ENCODE results near the gene TELO2. TPM values are rescaled to one million over a fixed set of nuclear protein-coding genes. Genes with fewer than 3 reads are reported as not detected.
"Not testable (repeated sequence)": the region's sequence is repeated elsewhere in the genome, so short reads cannot be mapped to it uniquely, and the experiment has no call there.

Gene TELO2
- total RNA-seq, 1 donor from 2014 or later = 17.7 TPM

- no peak for DNase-seq
- Histone ChIP-seq H3K36me3 (peaks cover 22% of the 10 kb centered on the region), H3K27me3 (ENCODE audit: low read depth) (no peaks in the 10 kb centered on the region), H3K9me3 (replicated peaks) (no peaks in the 10 kb centered on the region), H3K4me1 (peaks cover 19% of the 10 kb centered on the region), H3K27ac (replicated peaks) (no peak overlapping the region), H3K4me3 (no peak overlapping the region)
- no peak for TF ChIP-seq CTCF (IDR thresholded peaks at IDR 0.05; ENCODE audit: borderline replicate concordance)
- intact Hi-C loops (cut with micrococcal nuclease) = no loop called here
These were observed 28.1 kb upstream of the TELO2 start for GRCh38 chr16:1464894-1465566.

GRCh38 chr16:1465567-1465915 is 27.6 kb upstream of the TELO2 start:
- no peak for TF ChIP-seq CTCF (IDR thresholded peaks at IDR 0.05; ENCODE audit: borderline replicate concordance)
- intact Hi-C loops (cut with micrococcal nuclease) = no loop called here
- peaks cover 17% of the 10 kb centered on the region for H3K36me3 ChIP-seq
- no peak for DNase-seq
- no peaks in the 10 kb centered on the region for H3K9me3 ChIP-seq (replicated peaks)
- no peak overlapping the region for H3K4me3 ChIP-seq
- H3K4me1 ChIP-seq = peaks cover 24% of the 10 kb centered on the region
- no peak overlapping the region for H3K27ac ChIP-seq (replicated peaks)
- H3K27me3 ChIP-seq (ENCODE audit: low read depth) = no peaks in the 10 kb centered on the region

GRCh38 chr16:1466054-1466453 is 27.1 kb upstream of the TELO2 start:
- Histone ChIP-seq H3K27me3 (ENCODE audit: low read depth) (no peaks in the 10 kb centered on the region), H3K4me1 (peaks cover 29% of the 10 kb centered on the region), H3K4me3 (no peak overlapping the region), H3K36me3 (peaks cover 12% of the 10 kb centered on the region), H3K27ac (replicated peaks) (no peak overlapping the region), H3K9me3 (replicated peaks) (no peaks in the 10 kb centered on the region)
- intact Hi-C loops (cut with micrococcal nuclease) = no loop called here
- TF ChIP-seq CTCF (IDR thresholded peaks at IDR 0.05; ENCODE audit: borderline replicate concordance) = no peak
- DNase-seq = no peak

- no peaks in the 10 kb centered on the region for H3K9me3 ChIP-seq (replicated peaks)
- peaks cover 38% of the 10 kb centered on the region for H3K4me1 ChIP-seq
- H3K27ac ChIP-seq (replicated peaks) = no peak overlapping the region
- intact Hi-C loops (cut with micrococcal nuclease) = no loop called here
- H3K4me3 ChIP-seq = no peak overlapping the region
- H3K36me3 ChIP-seq = peaks cover 5% of the 10 kb centered on the region
- no peak for TF ChIP-seq CTCF (IDR thresholded peaks at IDR 0.05; ENCODE audit: borderline replicate concordance)
- H3K27me3 ChIP-seq (ENCODE audit: low read depth) = no peaks in the 10 kb centered on the region
- no peak for DNase-seq
These were observed 26.1 kb upstream of the TELO2 start for GRCh38 chr16:1466968-1467521.

- no peak for TF ChIP-seq CTCF (IDR thresholded peaks at IDR 0.05; ENCODE audit: borderline replicate concordance)
- H3K27ac ChIP-seq (replicated peaks) = no peak overlapping the region
- intact Hi-C loops (cut with micrococcal nuclease) = no loop called here
- H3K9me3 ChIP-seq (replicated peaks) = no peaks in the 10 kb centered on the region
- peaks cover 47% of the 10 kb centered on the region for H3K4me1 ChIP-seq
- no peak for DNase-seq
- H3K4me3 ChIP-seq = no peak overlapping the region
- peaks cover 5% of the 10 kb centered on the region for H3K36me3 ChIP-seq
- no peaks in the 10 kb centered on the region for H3K27me3 ChIP-seq (ENCODE audit: low read depth)
These were observed 24.7 kb upstream of the TELO2 start for GRCh38 chr16:1468426-1468810.

- H3K4me3 ChIP-seq; H3K9me3 ChIP-seq (replicated peaks); H3K27ac ChIP-seq (replicated peaks); H3K27me3 ChIP-seq (ENCODE audit: low read depth); intact Hi-C loops (cut with micrococcal nuclease); DNase-seq; H3K36me3 ChIP-seq: not testable (repeated sequence)
- peaks cover 55% of the 10 kb centered on the region for H3K4me1 ChIP-seq
These were observed 24.0 kb upstream of the TELO2 start for GRCh38 chr16:1469141-1469540.

Data from left ventricle myocardium inferior (tissue), 1 donor.